IPS-NIHi11 (cell line): ENCODE results near the gene ZNRF4.

Source experiments
- DNase-seq: peaks from one replicate; pipeline ENCODE4 v3.0.0; 2012; ENCODE audit warnings: mixed read lengths, low spot score

Gene ZNRF4

GRCh38 chr19:5440299-5440698 is 14.9 kb upstream of the ZNRF4 start:
- DNase-seq: no peak

GRCh38 chr19:5443723-5444122 is 11.5 kb upstream of the ZNRF4 start:
- no peak for DNase-seq

GRCh38 chr19:5444431-5444830 is 10.8 kb upstream of the ZNRF4 start:
- no peak for DNase-seq

GRCh38 chr19:5445071-5445470 is 10.1 kb upstream of the ZNRF4 start:
- DNase-seq: no peak

- DNase-seq: no peak
These were observed 9.6 kb upstream of the ZNRF4 start for GRCh38 chr19:5445561-5446055.

- no peak for DNase-seq
These were observed 7.4 kb upstream of the ZNRF4 start for GRCh38 chr19:5447700-5448311.

- no peak for DNase-seq
These were observed 6.8 kb upstream of the ZNRF4 start for GRCh38 chr19:5448374-5448773.

- DNase-seq: no peak
These were observed 4.6 kb upstream of the ZNRF4 start for GRCh38 chr19:5450482-5451126.

- DNase-seq: no peak
These were observed 3.7 kb upstream of the ZNRF4 start for GRCh38 chr19:5451494-5451893.

- peak; percentile 68 for DNase-seq
These were observed 2.3 kb upstream of the ZNRF4 start for GRCh38 chr19:5452594-5453565.

- DNase-seq: no peak
These were observed 474 bp upstream of the ZNRF4 start for GRCh38 chr19:5454743-5455142.

- no peak for DNase-seq
These were observed 1.1 kb downstream of the ZNRF4 start for GRCh38 chr19:5456130-5456840.

GRCh38 chr19:5456841-5457200 is 1.6 kb downstream of the ZNRF4 start:
- no peak for DNase-seq

GRCh38 chr19:5457709-5458108 is 2.5 kb downstream of the ZNRF4 start:
- no peak for DNase-seq

- no peak for DNase-seq
These were observed 3.2 kb downstream of the ZNRF4 start for GRCh38 chr19:5458420-5458819.

- no peak for DNase-seq
These were observed 4.1 kb downstream of the ZNRF4 start for GRCh38 chr19:5459360-5459759.

- DNase-seq: no peak
These were observed 5.5 kb downstream of the ZNRF4 start for GRCh38 chr19:5460748-5461147.

GRCh38 chr19:5463959-5464358 is 8.7 kb downstream of the ZNRF4 start:
- DNase-seq: no peak

GRCh38 chr19:5466072-5466471 is 10.9 kb downstream of the ZNRF4 start:
- DNase-seq: no peak

- no peak for DNase-seq
These were observed 11.6 kb downstream of the ZNRF4 start for GRCh38 chr19:5466814-5467291.

- DNase-seq: no peak
These were observed 15.1 kb downstream of the ZNRF4 start for GRCh38 chr19:5470264-5470671.

- no peak for DNase-seq
These were observed 17.1 kb downstream of the ZNRF4 start for GRCh38 chr19:5472286-5472685.
